22Rv1 (cell line): Measurements from ENCODE around the gene PPP3CB.

ENCODE experiments used
- CTCF ChIP-seq: fragments of 450-650 bp; IDR thresholded peaks from 2 replicates; pipeline ENCODE4 v1.5.1; 2017; ENCODE audit warnings: mild to moderate bottlenecking
- ZFX ChIP-seq: fragments of 450-650 bp; IDR thresholded peaks from 2 replicates; pipeline ENCODE4 v1.6.1; 2017; ENCODE audit warnings: antibody characterized with exemption, borderline replicate concordance

GRCh38 chr10:73529089-73529832 lies 33.4 kb upstream of the PPP3CB start:
- peak; percentile 79 for TF ChIP-seq CTCF
- TF ChIP-seq ZFX, result no peak
